Kasumi-1 (cell line): ENCODE measurements around the gene ZNF778.
"Not testable (repeated sequence)": the region's sequence is repeated elsewhere in the genome, so short reads cannot be mapped to it uniquely, and the experiment has no call there.

Source experiments
- DNase-seq, 2 experiments: peaks; one replicate each; lab custom pipeline; 2025; lab: John Stamatoyannopoulos, UW

Gene ZNF778

DNA sequence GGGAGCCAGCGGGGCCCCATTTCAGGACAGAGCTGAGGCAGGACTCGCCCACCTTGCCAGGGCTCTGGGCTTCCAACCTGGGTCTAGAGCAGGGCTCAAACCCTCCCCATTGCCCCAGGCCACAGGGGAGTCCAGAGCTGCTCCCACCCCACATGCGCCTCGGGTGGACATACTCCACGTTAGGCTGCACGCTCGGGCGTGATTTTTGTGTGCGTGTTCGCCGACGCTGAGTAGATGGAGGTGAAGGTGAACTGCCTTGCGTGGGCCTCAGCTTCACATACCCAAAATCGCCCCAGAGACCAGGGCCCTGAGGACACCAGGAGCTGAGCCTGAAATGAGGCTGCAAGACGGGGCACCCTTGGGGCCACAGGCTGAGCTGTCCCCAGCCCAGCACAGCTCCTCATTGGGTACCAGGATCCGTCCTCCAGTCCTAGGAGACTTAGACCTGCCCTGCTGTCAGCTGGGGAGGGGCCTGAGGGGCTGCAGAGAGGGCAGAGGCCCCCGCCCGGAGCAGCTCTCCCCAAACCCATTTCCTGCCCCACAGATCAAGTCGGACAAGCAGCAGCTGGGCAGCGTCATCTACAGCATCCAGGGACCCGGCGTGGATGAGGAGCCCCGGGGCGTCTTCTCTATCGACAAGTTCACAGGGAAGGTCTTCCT lies 37.7 kb upstream of the ZNF778 start:
- DNase-seq: no peak

- no peak for DNase-seq
Observed at GRCh38 chr16:89183463-89183862, 34.0 kb upstream of the ZNF778 start.

DNA sequence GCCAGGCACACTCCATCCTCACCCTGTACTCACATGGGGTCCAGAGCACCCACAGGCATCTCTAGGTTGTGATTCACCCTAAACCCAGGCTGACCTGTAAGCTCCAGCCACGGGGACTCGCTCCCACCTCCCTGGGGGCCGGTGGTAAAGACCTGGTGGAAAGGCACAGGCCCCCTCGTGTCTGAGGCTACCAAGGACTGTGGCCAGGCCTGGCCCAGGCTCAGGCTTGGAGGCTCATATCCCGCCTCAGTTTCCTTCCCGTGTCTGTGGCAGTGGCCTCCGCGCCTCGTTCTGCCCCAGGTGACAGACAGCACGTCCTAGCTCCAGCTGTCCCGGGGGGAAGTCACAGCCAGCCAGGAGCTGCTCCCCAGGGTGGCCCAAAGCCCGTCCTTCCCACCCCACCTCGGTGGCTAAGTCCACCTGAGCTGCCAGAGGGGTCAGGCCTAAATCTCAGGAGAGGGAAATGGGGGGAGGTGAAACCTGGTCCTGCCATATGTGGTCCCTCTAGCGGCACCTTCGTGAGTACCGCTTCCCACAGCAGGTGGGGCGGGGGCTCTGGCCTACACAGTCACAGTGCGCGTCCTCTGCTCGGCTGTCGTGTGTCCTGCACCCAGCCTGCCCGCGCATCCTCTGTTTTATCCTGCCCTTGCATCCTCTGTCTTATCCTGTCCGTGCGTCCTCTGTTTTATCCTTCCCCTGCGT lies 33.4 kb upstream of the ZNF778 start:
- no peak for DNase-seq

DNA sequence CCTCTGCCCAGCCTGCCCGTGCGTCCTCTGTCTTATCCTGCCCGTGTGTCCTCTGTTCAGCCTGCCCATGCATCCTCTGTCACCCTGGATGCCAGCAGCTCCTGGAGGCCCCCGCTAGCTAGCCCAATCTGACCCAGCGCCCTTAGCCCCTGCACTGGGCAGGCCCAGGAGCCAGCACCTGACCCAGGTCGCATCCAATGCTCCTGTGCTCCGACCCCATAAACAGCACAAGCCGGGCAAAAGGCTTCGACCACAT lies 32.9 kb upstream of the ZNF778 start:
- DNase-seq: no peak

DNA sequence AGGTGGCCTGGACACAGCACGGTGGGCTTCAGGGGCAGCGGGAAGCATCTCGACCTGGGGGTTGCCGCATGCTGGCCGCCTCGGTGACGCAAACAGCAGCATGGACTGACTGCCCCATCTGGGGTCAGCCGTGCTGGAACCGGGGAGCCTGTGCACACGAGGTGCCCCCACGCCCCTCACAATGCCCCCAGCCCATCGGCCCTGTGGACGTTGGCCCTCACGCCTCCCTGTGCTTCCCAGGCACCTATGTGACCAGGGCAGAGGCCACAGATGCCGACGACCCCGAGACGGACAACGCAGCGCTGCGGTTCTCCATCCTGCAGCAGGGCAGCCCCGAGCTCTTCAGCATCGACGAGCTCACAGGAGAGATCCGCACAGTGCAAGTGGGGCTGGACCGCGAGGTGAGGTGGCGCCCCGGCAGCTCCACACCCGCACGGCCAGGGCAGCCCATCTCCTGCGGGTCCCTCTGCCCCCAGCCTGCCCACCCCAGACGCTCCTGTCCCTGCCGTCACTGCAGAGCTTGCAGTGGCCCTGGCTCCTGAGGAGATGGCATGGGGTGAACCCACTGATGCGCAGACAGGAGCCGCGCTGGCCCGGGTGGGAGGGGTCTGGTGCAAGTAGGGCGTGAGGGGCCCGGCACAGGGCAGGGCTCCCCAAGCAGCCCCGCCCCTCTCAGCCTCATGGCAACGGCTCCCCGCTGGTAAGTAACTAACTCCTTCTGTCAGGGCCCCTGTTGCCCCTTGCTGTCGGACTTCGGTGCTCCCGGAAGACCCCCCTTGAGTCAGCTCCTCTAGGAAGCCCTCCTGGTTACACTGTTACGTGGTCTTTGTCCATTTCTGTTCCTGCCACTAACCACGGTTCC lies 32.3 kb upstream of the ZNF778 start:
- no peak for DNase-seq

- not testable (repeated sequence) for DNase-seq
Observed at GRCh38 chr16:89185887-89186592, 31.5 kb upstream of the ZNF778 start.

DNA sequence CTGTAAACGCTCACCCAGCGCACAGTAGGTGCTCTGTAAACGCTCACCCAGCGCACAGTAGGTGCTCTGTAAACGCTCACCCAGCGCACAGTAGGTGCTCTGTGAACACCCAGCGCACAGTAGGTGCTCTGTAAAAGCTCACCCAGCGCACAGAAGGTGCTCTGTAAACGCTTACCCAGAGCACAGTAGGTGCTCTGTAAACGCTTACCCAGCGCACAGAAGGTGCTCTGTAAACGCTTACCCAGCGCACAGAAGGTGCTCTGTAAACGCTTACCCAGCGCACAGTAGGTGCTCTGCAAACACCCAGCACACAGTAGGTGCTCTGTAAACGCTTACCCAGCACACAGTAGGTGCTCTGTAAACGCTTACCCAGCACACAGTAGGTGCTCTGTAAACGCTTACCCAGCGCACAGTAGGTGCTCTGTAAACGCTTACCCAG lies 30.9 kb upstream of the ZNF778 start:
- DNase-seq: not testable (repeated sequence)

GRCh38 chr16:89187032-89187769 lies 30.3 kb upstream of the ZNF778 start:
- DNase-seq: peak in 1 of 2 experiments; percentile 16

- no peak for DNase-seq
Observed at GRCh38 chr16:89187770-89188392, 29.6 kb upstream of the ZNF778 start.

DNA sequence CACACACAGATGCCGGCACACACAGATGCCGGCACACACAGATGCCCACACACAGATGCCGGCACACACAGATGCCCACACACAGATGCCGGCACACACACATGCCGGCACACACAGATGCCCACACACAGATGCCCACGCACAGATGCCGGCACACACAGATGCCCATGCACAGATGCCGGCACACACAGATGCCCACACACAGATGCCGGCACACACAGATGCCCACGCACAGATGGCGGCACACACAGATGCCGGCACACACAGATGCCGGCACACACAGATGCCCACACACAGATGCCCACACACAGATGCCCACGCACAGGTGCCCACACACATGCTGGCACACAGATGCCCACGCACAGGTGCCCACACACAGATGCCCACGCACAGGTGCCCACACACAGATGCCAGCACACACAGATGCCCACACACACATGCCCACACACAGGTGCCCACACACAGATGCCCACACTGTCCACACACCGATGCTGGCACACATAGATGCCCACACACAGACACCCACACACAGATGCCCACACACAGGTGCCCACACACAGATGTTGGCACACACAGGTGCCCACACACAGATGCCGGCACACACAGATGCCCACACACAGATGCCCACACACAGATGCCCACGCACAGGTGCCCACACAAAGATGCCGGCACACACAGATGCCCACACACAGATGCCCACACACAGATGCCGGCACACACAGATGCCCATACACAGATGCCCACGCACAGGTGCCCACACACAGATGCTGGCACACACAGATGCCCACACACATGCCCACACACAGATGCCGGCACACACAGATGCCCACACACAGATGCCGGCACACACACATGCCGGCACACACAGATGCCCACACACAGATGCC lies 28.8 kb upstream of the ZNF778 start:
- not testable (repeated sequence) for DNase-seq

DNA sequence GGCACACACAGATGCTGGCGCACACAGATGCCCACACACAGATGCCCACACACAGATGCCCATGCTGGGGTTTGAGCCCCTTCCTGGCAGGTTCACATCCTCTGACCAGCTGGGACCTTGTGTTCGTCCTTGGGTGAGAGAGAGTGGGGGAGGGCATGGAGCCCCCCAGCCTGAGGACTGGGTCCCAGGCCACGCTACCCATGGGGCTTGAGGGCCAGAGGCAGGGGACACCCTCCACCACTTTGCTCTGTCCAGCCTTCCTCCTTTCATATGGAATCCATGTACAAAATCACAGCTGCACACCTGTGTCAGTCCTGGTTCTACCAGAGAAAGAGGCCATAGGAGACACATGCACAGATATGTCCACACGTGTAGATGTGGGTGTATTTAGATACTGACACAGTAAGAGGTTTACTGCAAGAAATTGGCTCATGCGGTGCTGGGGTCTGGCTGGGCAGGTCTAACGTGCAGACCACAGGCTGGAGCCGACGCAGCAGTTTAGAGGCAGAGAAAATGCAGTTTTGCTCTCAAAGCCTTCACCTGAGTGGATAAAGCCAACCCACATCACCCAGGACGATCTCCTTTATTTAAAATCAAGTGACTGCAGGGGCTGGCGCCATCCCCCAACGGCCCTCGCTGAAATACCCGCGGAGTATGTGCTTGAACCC lies 28.0 kb upstream of the ZNF778 start:
- no peak for DNase-seq

- no peak for DNase-seq
Observed at GRCh38 chr16:89190150-89190958, 27.1 kb upstream of the ZNF778 start.

- DNase-seq: no peak
Observed at GRCh38 chr16:89191033-89191900, 26.2 kb upstream of the ZNF778 start.

DNA sequence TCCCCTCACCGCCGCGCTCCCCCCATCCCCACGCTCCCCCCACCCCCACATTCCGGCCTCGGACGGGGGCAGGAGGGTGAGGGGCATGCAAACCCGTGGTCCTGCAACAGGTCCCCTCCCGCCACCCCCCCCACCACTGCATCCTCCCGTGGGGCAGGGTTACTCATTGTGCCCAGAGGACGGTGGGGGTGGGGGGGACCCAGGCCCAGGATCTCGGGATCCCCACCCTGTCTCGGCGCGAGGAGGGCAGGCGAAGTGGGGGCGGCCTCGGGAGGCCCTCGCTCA lies 25.7 kb upstream of the ZNF778 start:
- DNase-seq: no peak

GRCh38 chr16:89192186-89192955 lies 25.1 kb upstream of the ZNF778 start:
- DNase-seq: peak; percentile 37 to 38

GRCh38 chr16:89192956-89193575 lies 24.4 kb upstream of the ZNF778 start:
- DNase-seq: peak; percentile 57 to 81
